ENCODE data around the gene SCUBE1. TPM values are rescaled to one million over a fixed set of nuclear protein-coding genes. Genes with fewer than 3 reads are reported as not detected.

The SCUBE1 gene
- total and polyA plus RNA-seq, 2 experiments from 2014 or later, result 0.81 to 3.2 TPM

DNA sequence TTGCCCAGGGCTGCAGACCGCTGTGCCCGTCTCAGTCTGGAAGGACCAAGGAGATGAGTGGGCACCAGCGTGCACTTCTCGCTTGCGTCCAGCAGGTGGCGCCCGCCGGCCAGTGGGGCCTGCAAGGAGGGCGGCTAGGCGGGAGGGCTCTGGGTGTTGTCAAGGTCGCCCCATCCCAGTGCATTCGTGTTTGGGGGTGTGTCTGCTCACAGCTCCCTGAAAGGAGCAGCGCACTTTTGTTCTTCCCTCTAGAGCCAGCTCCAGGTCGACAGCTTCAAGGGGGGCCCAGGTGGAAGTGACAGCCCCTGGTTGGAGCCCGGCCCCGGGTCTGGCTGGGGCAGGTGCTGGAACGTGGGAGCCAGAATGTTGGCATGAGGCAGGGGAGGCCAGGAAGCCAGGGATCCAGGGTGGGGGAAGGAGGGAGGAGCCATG is 45.3 kb upstream of the SCUBE1 start:
- H3K9me2 ChIP-seq (ENCODE audit: insufficient read depth), result no peaks in the 10 kb centered on the region
- H3K27ac ChIP-seq (ENCODE audit: low read depth), result no peak overlapping the region
- DNase-seq (ENCODE audit: low spot score), result peak; percentile 90
- TF ChIP-seq, protein P1, sequence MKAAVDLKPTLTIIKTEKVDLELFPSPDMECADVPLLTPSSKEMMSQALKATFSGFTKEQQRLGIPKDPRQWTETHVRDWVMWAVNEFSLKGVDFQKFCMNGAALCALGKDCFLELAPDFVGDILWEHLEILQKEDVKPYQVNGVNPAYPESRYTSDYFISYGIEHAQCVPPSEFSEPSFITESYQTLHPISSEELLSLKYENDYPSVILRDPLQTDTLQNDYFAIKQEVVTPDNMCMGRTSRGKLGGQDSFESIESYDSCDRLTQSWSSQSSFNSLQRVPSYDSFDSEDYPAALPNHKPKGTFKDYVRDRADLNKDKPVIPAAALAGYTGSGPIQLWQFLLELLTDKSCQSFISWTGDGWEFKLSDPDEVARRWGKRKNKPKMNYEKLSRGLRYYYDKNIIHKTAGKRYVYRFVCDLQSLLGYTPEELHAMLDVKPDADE (IDR thresholded peaks at IDR 0.05), result no peak
- TF ChIP-seq, protein P2, sequence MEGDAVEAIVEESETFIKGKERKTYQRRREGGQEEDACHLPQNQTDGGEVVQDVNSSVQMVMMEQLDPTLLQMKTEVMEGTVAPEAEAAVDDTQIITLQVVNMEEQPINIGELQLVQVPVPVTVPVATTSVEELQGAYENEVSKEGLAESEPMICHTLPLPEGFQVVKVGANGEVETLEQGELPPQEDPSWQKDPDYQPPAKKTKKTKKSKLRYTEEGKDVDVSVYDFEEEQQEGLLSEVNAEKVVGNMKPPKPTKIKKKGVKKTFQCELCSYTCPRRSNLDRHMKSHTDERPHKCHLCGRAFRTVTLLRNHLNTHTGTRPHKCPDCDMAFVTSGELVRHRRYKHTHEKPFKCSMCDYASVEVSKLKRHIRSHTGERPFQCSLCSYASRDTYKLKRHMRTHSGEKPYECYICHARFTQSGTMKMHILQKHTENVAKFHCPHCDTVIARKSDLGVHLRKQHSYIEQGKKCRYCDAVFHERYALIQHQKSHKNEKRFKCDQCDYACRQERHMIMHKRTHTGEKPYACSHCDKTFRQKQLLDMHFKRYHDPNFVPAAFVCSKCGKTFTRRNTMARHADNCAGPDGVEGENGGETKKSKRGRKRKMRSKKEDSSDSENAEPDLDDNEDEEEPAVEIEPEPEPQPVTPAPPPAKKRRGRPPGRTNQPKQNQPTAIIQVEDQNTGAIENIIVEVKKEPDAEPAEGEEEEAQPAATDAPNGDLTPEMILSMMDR (conservative IDR thresholded peaks at IDR 0.05; ENCODE audit: low read depth in 2 of 2), result peak; percentile 92 to 99
- Mint-ChIP-seq H3K4me1 (peaks cover 17% of the 10 kb centered on the region), H3K27me3 (ENCODE audit: insufficient read depth, low read depth, poor library complexity) (peaks cover 11% of the 10 kb centered on the region), H3K4me3 (no peak overlapping the region), H3K36me3 (ENCODE audit: low read depth) (no peaks in the 10 kb centered on the region), H3K9me3 (no peaks in the 10 kb centered on the region), H3K27ac (no peak overlapping the region)
- no peaks in the 10 kb centered on the region for H3K36me3 ChIP-seq (ENCODE audit: insufficient read depth)
- H3F3A ChIP-seq (replicated peaks; ENCODE audit: low read depth), result no peaks in the 10 kb centered on the region
- peak overlapping the region; percentile 67; the same call in 1 of the 2 replicates for H3K4me2 ChIP-seq
- H3K4me1 ChIP-seq (ENCODE audit: insufficient read depth), result no peaks in the 10 kb centered on the region; the same call in 1 of the 2 replicates
- no peaks in the 10 kb centered on the region for H3K27me3 ChIP-seq (ENCODE audit: insufficient read depth)
- H3K4me3 ChIP-seq, result no peak overlapping the region
- peak; percentile 85 for ATAC-seq
- H3K79me2 ChIP-seq (replicated peaks; ENCODE audit: insufficient read depth), result no peaks in the 10 kb centered on the region
- H2AFZ ChIP-seq, result peak overlapping the region; percentile 72; the same call in 1 of the 2 replicates
- no peaks in the 10 kb centered on the region for H4K20me1 ChIP-seq (replicated peaks; ENCODE audit: insufficient read depth)

DNA sequence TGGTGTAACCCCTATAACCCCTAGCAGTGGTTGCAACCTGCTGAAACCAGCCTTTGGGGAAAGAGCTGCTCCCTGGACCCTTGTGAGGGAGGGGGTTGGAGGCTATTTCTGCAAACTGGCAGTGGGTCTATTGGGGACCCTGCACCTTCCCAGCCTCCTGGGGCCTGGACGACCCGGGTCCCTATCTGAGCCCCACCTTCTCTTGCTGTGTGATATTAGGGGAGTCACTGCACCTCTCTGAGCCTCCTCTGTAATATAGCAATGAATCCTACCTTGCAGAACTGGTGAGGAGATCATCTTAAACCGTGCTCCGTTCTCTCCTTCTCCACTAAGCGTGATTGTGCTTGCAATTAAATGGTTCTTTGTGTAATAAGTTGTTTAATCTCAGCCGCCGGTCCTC is 44.6 kb upstream of the SCUBE1 start:
- Histone ChIP-seq H3K27me3 (ENCODE audit: insufficient read depth) (no peaks in the 10 kb centered on the region), H3K9me2 (ENCODE audit: insufficient read depth) (no peaks in the 10 kb centered on the region), H3K4me3 (no peak overlapping the region), H3K36me3 (ENCODE audit: insufficient read depth) (no peaks in the 10 kb centered on the region), H3K27ac (ENCODE audit: low read depth) (no peak overlapping the region), H4K20me1 (replicated peaks; ENCODE audit: insufficient read depth) (no peaks in the 10 kb centered on the region), H3K79me2 (replicated peaks; ENCODE audit: insufficient read depth) (no peaks in the 10 kb centered on the region), H3F3A (replicated peaks; ENCODE audit: low read depth) (no peaks in the 10 kb centered on the region), H3K4me1 (ENCODE audit: insufficient read depth) (no peaks in the 10 kb centered on the region; the same call in 1 of the 2 replicates), H3K4me2 (no peak overlapping the region), H2AFZ (no peak overlapping the region)
- no peak overlapping the region for H3K4me3 Mint-ChIP-seq
- no peaks in the 10 kb centered on the region for H3K36me3 Mint-ChIP-seq (ENCODE audit: low read depth)
- H3K9me3 Mint-ChIP-seq, result no peaks in the 10 kb centered on the region
- H3K27me3 Mint-ChIP-seq (ENCODE audit: insufficient read depth, low read depth, poor library complexity), result peaks cover 14% of the 10 kb centered on the region
- no peak for DNase-seq (ENCODE audit: low spot score)
- H3K27ac Mint-ChIP-seq, result no peak overlapping the region
- H3K4me1 Mint-ChIP-seq, result peaks cover 16% of the 10 kb centered on the region
- no peak for ATAC-seq
- TF ChIP-seq POLR2AphosphoS5 (IDR thresholded peaks at IDR 0.05; ENCODE audit: low read depth) (no peak), NANOG (IDR thresholded peaks at IDR 0.05; ENCODE audit: borderline replicate concordance) (no peak), EZH2phosphoT487 (IDR thresholded peaks at IDR 0.05; ENCODE audit: unreplicated experiment) (no peak), CREB1 (CRISPR knock-in tag; IDR thresholded peaks at IDR 0.05; ENCODE audit: low read depth) (no peak), ZNF331 (CRISPR knock-in tag; IDR thresholded peaks at IDR 0.05; ENCODE audit: low read depth) (no peak), JUNB (IDR thresholded peaks at IDR 0.05; ENCODE audit: unreplicated experiment) (no peak), STAT1 (IDR thresholded peaks at IDR 0.05; ENCODE audit: unreplicated experiment) (no peak), EZH2 (IDR thresholded peaks at IDR 0.05; ENCODE audit: low read depth, unreplicated experiment) (no peak)
- TF ChIP-seq, protein P3, sequence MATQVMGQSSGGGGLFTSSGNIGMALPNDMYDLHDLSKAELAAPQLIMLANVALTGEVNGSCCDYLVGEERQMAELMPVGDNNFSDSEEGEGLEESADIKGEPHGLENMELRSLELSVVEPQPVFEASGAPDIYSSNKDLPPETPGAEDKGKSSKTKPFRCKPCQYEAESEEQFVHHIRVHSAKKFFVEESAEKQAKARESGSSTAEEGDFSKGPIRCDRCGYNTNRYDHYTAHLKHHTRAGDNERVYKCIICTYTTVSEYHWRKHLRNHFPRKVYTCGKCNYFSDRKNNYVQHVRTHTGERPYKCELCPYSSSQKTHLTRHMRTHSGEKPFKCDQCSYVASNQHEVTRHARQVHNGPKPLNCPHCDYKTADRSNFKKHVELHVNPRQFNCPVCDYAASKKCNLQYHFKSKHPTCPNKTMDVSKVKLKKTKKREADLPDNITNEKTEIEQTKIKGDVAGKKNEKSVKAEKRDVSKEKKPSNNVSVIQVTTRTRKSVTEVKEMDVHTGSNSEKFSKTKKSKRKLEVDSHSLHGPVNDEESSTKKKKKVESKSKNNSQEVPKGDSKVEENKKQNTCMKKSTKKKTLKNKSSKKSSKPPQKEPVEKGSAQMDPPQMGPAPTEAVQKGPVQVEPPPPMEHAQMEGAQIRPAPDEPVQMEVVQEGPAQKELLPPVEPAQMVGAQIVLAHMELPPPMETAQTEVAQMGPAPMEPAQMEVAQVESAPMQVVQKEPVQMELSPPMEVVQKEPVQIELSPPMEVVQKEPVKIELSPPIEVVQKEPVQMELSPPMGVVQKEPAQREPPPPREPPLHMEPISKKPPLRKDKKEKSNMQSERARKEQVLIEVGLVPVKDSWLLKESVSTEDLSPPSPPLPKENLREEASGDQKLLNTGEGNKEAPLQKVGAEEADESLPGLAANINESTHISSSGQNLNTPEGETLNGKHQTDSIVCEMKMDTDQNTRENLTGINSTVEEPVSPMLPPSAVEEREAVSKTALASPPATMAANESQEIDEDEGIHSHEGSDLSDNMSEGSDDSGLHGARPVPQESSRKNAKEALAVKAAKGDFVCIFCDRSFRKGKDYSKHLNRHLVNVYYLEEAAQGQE (IDR thresholded peaks at IDR 0.05; ENCODE audit: unreplicated experiment), result no peak
- TF ChIP-seq, protein P1 (IDR thresholded peaks at IDR 0.05), result no peak
- TF ChIP-seq, protein P2 (conservative IDR thresholded peaks at IDR 0.05; ENCODE audit: low read depth in 2 of 2), result no peak
